Loucy (cell line): ENCODE measurements around the gene MAB21L1.

Source experiments
- EZH2phosphoT487 ChIP-seq: fragments of 200-600 bp; IDR thresholded peaks from 2 replicates; pipeline ENCODE4 v1.6.1; 2018; ENCODE audit warnings: antibody characterized with exemption, mild to moderate bottlenecking, moderate library complexity, borderline replicate concordance
- TF ChIP-seq, protein P1 (sequence below): fragments of 200-600 bp; sonication (generic); conservative IDR thresholded peaks from 2 replicates; pipeline ENCODE4 v1.5.1; 2014; ENCODE audit warnings: mild to moderate bottlenecking, antibody characterized with exemption, low read length

DNA sequence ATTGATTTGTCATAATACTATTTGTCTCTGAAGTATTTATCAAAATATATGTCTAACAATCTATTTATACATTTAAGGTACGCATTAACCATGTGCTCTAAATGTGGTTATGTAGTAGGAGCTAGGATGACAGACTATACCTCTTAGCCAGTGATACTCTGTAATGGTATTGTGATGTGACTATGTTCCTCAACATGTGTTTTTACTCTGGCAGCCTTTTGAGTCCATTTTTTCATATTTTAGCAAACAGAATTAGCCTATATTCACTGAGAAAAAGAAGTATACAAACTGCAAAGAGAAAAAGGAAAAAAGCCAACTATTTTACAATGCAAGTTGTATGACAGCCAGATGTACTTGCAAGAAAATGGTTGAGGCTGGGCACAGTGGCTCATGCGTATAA lies 26.7 kb downstream of the MAB21L1 start:
- TF ChIP-seq, protein P1, sequence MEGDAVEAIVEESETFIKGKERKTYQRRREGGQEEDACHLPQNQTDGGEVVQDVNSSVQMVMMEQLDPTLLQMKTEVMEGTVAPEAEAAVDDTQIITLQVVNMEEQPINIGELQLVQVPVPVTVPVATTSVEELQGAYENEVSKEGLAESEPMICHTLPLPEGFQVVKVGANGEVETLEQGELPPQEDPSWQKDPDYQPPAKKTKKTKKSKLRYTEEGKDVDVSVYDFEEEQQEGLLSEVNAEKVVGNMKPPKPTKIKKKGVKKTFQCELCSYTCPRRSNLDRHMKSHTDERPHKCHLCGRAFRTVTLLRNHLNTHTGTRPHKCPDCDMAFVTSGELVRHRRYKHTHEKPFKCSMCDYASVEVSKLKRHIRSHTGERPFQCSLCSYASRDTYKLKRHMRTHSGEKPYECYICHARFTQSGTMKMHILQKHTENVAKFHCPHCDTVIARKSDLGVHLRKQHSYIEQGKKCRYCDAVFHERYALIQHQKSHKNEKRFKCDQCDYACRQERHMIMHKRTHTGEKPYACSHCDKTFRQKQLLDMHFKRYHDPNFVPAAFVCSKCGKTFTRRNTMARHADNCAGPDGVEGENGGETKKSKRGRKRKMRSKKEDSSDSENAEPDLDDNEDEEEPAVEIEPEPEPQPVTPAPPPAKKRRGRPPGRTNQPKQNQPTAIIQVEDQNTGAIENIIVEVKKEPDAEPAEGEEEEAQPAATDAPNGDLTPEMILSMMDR = no peak
- no peak for TF ChIP-seq EZH2phosphoT487
